Ascending aorta (tissue), 2 donors: Measurements from ENCODE around the gene HIVEP3. TPM values are rescaled to one million over a fixed set of nuclear protein-coding genes. Genes with fewer than 3 reads are reported as not detected.

ENCODE experiments used
- DNase-seq, 2 donors: peaks; one replicate each; pipeline ENCODE4 v3.0.0-alpha.2; 2019; ENCODE audit warnings: low spot score in 2 of 2
- H3K27ac ChIP-seq, 2 donors: fragments of 200-600 bp; sonication (generic); one replicate each; pipeline ENCODE4 v1.5.1; 2016 to 2017; ENCODE audit warnings: mild to moderate bottlenecking in 1 of 2
- H3K27me3 ChIP-seq: fragments of 200-600 bp; sonication (generic); one replicate; pipeline ENCODE4 v1.5.1; 2017
- H3K36me3 ChIP-seq, 2 donors: fragments of 200-600 bp; sonication (generic); one replicate each; pipeline ENCODE4 v1.5.1; 2016
- H3K4me1 ChIP-seq, 2 donors: fragments of 200-600 bp; sonication (generic); one replicate each; pipeline ENCODE4 v1.5.1; 2016 to 2017; ENCODE audit warnings: mild to moderate bottlenecking in 1 of 2
- H3K4me3 ChIP-seq, 2 donors: fragments of 200-600 bp; sonication (generic); one replicate each; pipeline ENCODE4 v1.5.1; 2016 to 2017; ENCODE audit warnings: mild to moderate bottlenecking in 1 of 2
- H3K9me3 ChIP-seq, 2 donors: fragments of 200-600 bp; sonication (generic); one replicate each; pipeline ENCODE4 v1.5.1; 2016
- CTCF ChIP-seq, 3 experiments: fragments of 200-600 bp in 2 of 3; fragments of 450-650 bp in 1 of 3; sonication (generic) in 2 of 3; IDR thresholded peaks; one replicate each; pipeline ENCODE4 v1.5.1; 2016 to 2019; ENCODE audit warnings: antibody characterized with exemption in 3 of 3, mild to moderate bottlenecking in 1 of 3, moderate library complexity in 1 of 3
- intact Hi-C: fragments of 100-400 bp; cut with DNase I; formaldehyde crosslinking; loops from one replicate; pipeline ENCODE4 v1.15.1; 2023
- total RNA-seq: library from RNA; depleted of rRNA; stranded (reverse); fragments of >200 nt; gene quantifications from one replicate; pipeline ENCODE4 v1.1.0, GENCODE V29; 2016

The HIVEP3 gene
- total RNA-seq, 1 donor from 2014 or later: 0.32 TPM

DNA sequence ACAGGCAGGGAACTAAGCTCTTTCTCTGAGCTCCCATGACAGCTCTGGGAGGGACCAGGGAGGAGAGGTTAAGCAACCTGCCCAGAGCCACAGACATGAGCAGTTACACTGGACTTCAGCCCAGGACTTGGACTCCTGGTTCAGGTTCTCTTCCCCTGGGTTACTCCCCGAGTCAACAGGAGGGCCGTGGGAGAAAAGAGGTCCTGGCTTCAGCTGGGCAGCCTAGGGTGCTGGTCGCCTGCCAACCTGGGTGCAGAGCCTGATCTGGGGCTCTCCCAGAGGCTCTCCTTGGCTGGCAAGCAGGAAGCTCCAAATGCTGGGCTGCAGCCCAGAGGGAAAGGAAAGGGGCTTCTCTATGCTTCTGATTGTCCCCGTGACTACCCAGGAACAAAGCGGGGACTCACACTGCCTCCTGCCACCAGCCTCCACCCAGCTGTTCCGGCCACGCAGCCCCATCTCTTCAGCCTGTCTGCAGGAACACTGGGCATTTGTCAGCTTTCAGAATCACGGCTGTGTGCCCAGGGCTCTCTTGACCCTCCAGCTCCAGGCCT lies 141.8 kb downstream of the HIVEP3 start:
- intact Hi-C loops: no loop called here
- Histone ChIP-seq H3K36me3 (no peaks in the 10 kb centered on the region), H3K4me1 (no peaks in the 10 kb centered on the region), H3K4me3 (no peak overlapping the region), H3K9me3 (no peaks in the 10 kb centered on the region), H3K27me3 (no peaks in the 10 kb centered on the region), H3K27ac (no peak overlapping the region)
- no peak for TF ChIP-seq CTCF (IDR thresholded peaks at IDR 0.05)
- DNase-seq: peak in 1 of 2 donors; percentile 50

DNA sequence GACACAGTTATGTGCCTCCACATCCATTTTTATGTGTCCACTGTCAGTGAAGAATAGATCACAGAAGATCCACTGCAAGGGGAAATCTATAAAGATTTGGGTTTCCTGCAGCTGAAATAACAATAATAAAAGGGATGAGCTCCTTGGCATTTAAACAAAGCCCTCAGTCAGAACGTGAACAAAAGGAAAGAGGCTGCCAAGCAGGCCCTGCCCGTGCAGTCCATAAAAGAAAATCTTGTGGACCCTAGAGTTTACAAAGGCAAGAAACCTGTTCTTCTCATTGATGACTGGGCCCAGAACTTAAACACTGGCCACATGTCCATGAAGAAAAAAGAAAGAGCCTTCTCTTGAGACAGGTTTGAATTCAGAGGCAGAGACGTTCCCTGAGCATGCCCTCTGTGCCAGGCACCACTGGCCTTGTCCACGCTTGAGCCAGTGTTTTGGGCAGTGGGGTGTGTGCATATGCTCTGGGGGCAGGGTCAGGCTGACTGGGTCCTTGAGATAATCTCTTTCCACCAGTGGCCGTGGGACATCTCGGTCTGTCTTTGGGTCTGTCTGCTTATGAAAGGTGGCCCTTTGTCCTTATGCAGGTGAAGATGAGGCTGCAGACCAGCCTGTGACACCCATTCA lies 142.7 kb downstream of the HIVEP3 start:
- Histone ChIP-seq H3K4me3 (no peak overlapping the region), H3K27ac (no peak overlapping the region), H3K27me3 (no peaks in the 10 kb centered on the region), H3K9me3 (no peaks in the 10 kb centered on the region), H3K36me3 (no peaks in the 10 kb centered on the region), H3K4me1 (no peaks in the 10 kb centered on the region)
- no peak for TF ChIP-seq CTCF (IDR thresholded peaks at IDR 0.05)
- peak in 1 of 2 donors; percentile 50 for DNase-seq
- intact Hi-C loops: no loop called here

- no peak for TF ChIP-seq CTCF (IDR thresholded peaks at IDR 0.05)
- no peaks in the 10 kb centered on the region for H3K9me3 ChIP-seq
- H3K4me1 ChIP-seq: no peaks in the 10 kb centered on the region
- H3K27ac ChIP-seq: no peak overlapping the region
- DNase-seq: peak in 1 of 2 donors; percentile 24
- H3K27me3 ChIP-seq: no peaks in the 10 kb centered on the region
- no peak overlapping the region for H3K4me3 ChIP-seq
- intact Hi-C loops: no loop called here
- H3K36me3 ChIP-seq: no peaks in the 10 kb centered on the region
Observed at GRCh38 chr1:41774471-41774990, 144.2 kb downstream of the HIVEP3 start.

- no peaks in the 10 kb centered on the region for H3K36me3 ChIP-seq
- intact Hi-C loops: no loop called here
- no peaks in the 10 kb centered on the region for H3K9me3 ChIP-seq
- H3K27ac ChIP-seq: no peak overlapping the region
- no peaks in the 10 kb centered on the region for H3K4me1 ChIP-seq
- no peak overlapping the region for H3K4me3 ChIP-seq
- no peaks in the 10 kb centered on the region for H3K27me3 ChIP-seq
- no peak for TF ChIP-seq CTCF (IDR thresholded peaks at IDR 0.05)
- DNase-seq: peak in 1 of 2 donors; percentile 41
Observed at GRCh38 chr1:41773842-41774241, 144.9 kb downstream of the HIVEP3 start.

GRCh38 chr1:41773144-41773591 lies 145.6 kb downstream of the HIVEP3 start:
- Histone ChIP-seq H3K36me3 (no peaks in the 10 kb centered on the region), H3K4me3 (no peak overlapping the region), H3K27me3 (no peaks in the 10 kb centered on the region), H3K9me3 (no peaks in the 10 kb centered on the region), H3K4me1 (no peaks in the 10 kb centered on the region), H3K27ac (no peak overlapping the region)
- intact Hi-C loops: no loop called here
- DNase-seq: no peak
- no peak for TF ChIP-seq CTCF (IDR thresholded peaks at IDR 0.05)
